T-helper 2 cell treated with Interferon-gamma antibody and Interleukin-4, amounts not matched to agents 5 μg/mL and 100 μg/mL, for 36 hours (primary cell): Measurements from ENCODE around the gene PLAGL1.
"Not testable (repeated sequence)": the region's sequence is repeated elsewhere in the genome, so short reads cannot be mapped to it uniquely, and the experiment has no call there.

ENCODE experiments used
- DNase-seq: peaks from one replicate; pipeline ENCODE4 v3.0.0; 2021; ENCODE audit warnings: low spot score
- H3K27ac Mint-ChIP-seq: one replicate; pipeline ENCODE4 v1.8.0; 2021; ENCODE audit warnings: mild to moderate bottlenecking, mixed read lengths
- H3K27me3 Mint-ChIP-seq: one replicate; pipeline ENCODE4 v1.8.0; 2021; ENCODE audit warnings: low read depth, mixed read lengths
- H3K36me3 Mint-ChIP-seq: one replicate; pipeline ENCODE4 v1.8.0; 2021; ENCODE audit warnings: low read depth, mixed read lengths
- H3K4me1 Mint-ChIP-seq: one replicate; pipeline ENCODE4 v1.8.0; 2021; ENCODE audit warnings: low read depth, mixed read lengths
- H3K4me3 Mint-ChIP-seq: one replicate; pipeline ENCODE4 v1.8.0; 2022; ENCODE audit warnings: mild to moderate bottlenecking, moderate library complexity, mixed read lengths
- H3K9me3 Mint-ChIP-seq: one replicate; pipeline ENCODE4 v1.8.0; 2021; ENCODE audit warnings: mixed read lengths

Gene PLAGL1

GRCh38 chr6:143917026-143917425, 91.0 kb downstream of the PLAGL1 start:
- H3K36me3 Mint-ChIP-seq: not testable (repeated sequence)

GRCh38 chr6:143912671-143913070, 95.4 kb downstream of the PLAGL1 start:
- Mint-ChIP-seq H3K4me3 (no peak overlapping the region), H3K27ac (no peak overlapping the region), H3K36me3 (no peaks in the 10 kb centered on the region), H3K9me3 (peaks cover 33% of the 10 kb centered on the region), H3K27me3 (peaks cover 4% of the 10 kb centered on the region), H3K4me1 (no peaks in the 10 kb centered on the region)
- DNase-seq: no peak

More at GRCh38 chr6:143917026-143917425, 91.0 kb downstream of the PLAGL1 start:
- H3K27me3 Mint-ChIP-seq, H3K4me3 Mint-ChIP-seq, H3K4me1 Mint-ChIP-seq, DNase-seq, H3K27ac Mint-ChIP-seq: not testable (repeated sequence)
- H3K9me3 Mint-ChIP-seq: peaks cover 33% of the 10 kb centered on the region

- Mint-ChIP-seq H3K36me3 (no peaks in the 10 kb centered on the region), H3K27ac (no peak overlapping the region), H3K9me3 (peaks cover 27% of the 10 kb centered on the region)
Measured at GRCh38 chr6:143911028-143911427, 97.0 kb downstream of the PLAGL1 start.

GRCh38 chr6:143902827-143903226, 105.2 kb downstream of the PLAGL1 start:
- Mint-ChIP-seq H3K27ac (no peak overlapping the region), H3K4me1 (peaks cover 8% of the 10 kb centered on the region), H3K27me3 (no peaks in the 10 kb centered on the region), H3K4me3 (no peak overlapping the region), H3K9me3 (no peaks in the 10 kb centered on the region), H3K36me3 (no peaks in the 10 kb centered on the region)
- DNase-seq: no peak

More at GRCh38 chr6:143911028-143911427, 97.0 kb downstream of the PLAGL1 start:
- peaks cover 4% of the 10 kb centered on the region for H3K27me3 Mint-ChIP-seq
- DNase-seq: no peak
- H3K4me1 Mint-ChIP-seq: no peaks in the 10 kb centered on the region
- H3K4me3 Mint-ChIP-seq: no peak overlapping the region

GRCh38 chr6:143901885-143902750, 105.9 kb downstream of the PLAGL1 start:
- no peak for DNase-seq
- Mint-ChIP-seq H3K27ac (no peak overlapping the region), H3K4me1 (peaks cover 8% of the 10 kb centered on the region), H3K9me3 (no peaks in the 10 kb centered on the region), H3K27me3 (no peaks in the 10 kb centered on the region), H3K4me3 (no peak overlapping the region), H3K36me3 (no peaks in the 10 kb centered on the region)

GRCh38 chr6:143900358-143900757, 107.7 kb downstream of the PLAGL1 start:
- H3K27me3 Mint-ChIP-seq: no peaks in the 10 kb centered on the region
- H3K4me1 Mint-ChIP-seq: peaks cover 8% of the 10 kb centered on the region
- H3K9me3 Mint-ChIP-seq: no peaks in the 10 kb centered on the region
- H3K4me3 Mint-ChIP-seq: no peak overlapping the region
- H3K36me3 Mint-ChIP-seq: no peaks in the 10 kb centered on the region
- no peak overlapping the region for H3K27ac Mint-ChIP-seq
- no peak for DNase-seq

- Mint-ChIP-seq H3K36me3 (no peaks in the 10 kb centered on the region), H3K27me3 (no peaks in the 10 kb centered on the region)
Measured at GRCh38 chr6:143896126-143896860, 111.8 kb downstream of the PLAGL1 start.

GRCh38 chr6:143894655-143895054, 113.4 kb downstream of the PLAGL1 start:
- no peak for DNase-seq
- H3K9me3 Mint-ChIP-seq: no peaks in the 10 kb centered on the region
- H3K4me1 Mint-ChIP-seq: no peaks in the 10 kb centered on the region
- no peaks in the 10 kb centered on the region for H3K36me3 Mint-ChIP-seq
- no peak overlapping the region for H3K27ac Mint-ChIP-seq
- no peaks in the 10 kb centered on the region for H3K27me3 Mint-ChIP-seq
- no peak overlapping the region for H3K4me3 Mint-ChIP-seq

More at GRCh38 chr6:143896126-143896860, 111.8 kb downstream of the PLAGL1 start:
- H3K4me1 Mint-ChIP-seq: no peaks in the 10 kb centered on the region
- H3K9me3 Mint-ChIP-seq: no peaks in the 10 kb centered on the region
- no peak overlapping the region for H3K4me3 Mint-ChIP-seq
- no peak for DNase-seq
- no peak overlapping the region for H3K27ac Mint-ChIP-seq
